ENCODE data around the gene NTHL1. TPM values are rescaled to one million over a fixed set of nuclear protein-coding genes. Genes with fewer than 3 reads are reported as not detected.
A peak's percentile ranks its signal among the peaks of the same experiment; 100 is the strongest.

Gene NTHL1
- total RNA-seq, 1 donor from 2014 or later = 44.0 TPM

- no peak for FAIRE-seq
- no peak overlapping the region for H3K4me3 ChIP-seq (ENCODE audit: low read depth, low read length)
- H3K27me3 ChIP-seq (ENCODE audit: control insufficient read depth, insufficient read depth, low read length) = no peaks in the 10 kb centered on the region
- TF ChIP-seq CTCF (IDR thresholded peaks at IDR 0.05; ENCODE audit: insufficient read depth, low read length, severe bottlenecking) = no peak
- peaks cover 39% of the 10 kb centered on the region for H3K36me3 ChIP-seq (ENCODE audit: control insufficient read depth, insufficient read depth, low read length)
- DNase-seq (ENCODE audit: low read depth) = no peak
Measured at GRCh38 chr16:1997494-1998359, 49.9 kb downstream of the NTHL1 start.

- TF ChIP-seq CTCF (IDR thresholded peaks at IDR 0.05; ENCODE audit: insufficient read depth, low read length, severe bottlenecking) = no peak
- DNase-seq (ENCODE audit: low read depth) (peak; percentile 85), FAIRE-seq (peak; percentile 80)
- peaks cover 11% of the 10 kb centered on the region for H3K27me3 ChIP-seq (ENCODE audit: control insufficient read depth, insufficient read depth, low read length)
- H3K36me3 ChIP-seq (ENCODE audit: control insufficient read depth, insufficient read depth, low read length) = peaks cover 14% of the 10 kb centered on the region
- no peak overlapping the region for H3K4me3 ChIP-seq (ENCODE audit: low read depth, low read length)
Measured at GRCh38 chr16:1993731-1994131, 53.9 kb downstream of the NTHL1 start.

- Histone ChIP-seq H3K36me3 (ENCODE audit: control insufficient read depth, insufficient read depth, low read length) (peaks cover 8% of the 10 kb centered on the region), H3K27me3 (ENCODE audit: control insufficient read depth, insufficient read depth, low read length) (peaks cover 14% of the 10 kb centered on the region), H3K4me3 (ENCODE audit: low read depth, low read length) (no peak overlapping the region)
- FAIRE-seq (no peak), DNase-seq (ENCODE audit: low read depth) (no peak)
- TF ChIP-seq CTCF (IDR thresholded peaks at IDR 0.05; ENCODE audit: insufficient read depth, low read length, severe bottlenecking) = no peak
Measured at GRCh38 chr16:1992704-1993317, 54.8 kb downstream of the NTHL1 start.

- Histone ChIP-seq H3K36me3 (ENCODE audit: control insufficient read depth, insufficient read depth, low read length) (peaks cover 2% of the 10 kb centered on the region), H3K27me3 (ENCODE audit: control insufficient read depth, insufficient read depth, low read length) (peaks cover 14% of the 10 kb centered on the region), H3K4me3 (ENCODE audit: low read depth, low read length) (peak overlapping the region; percentile 28)
- no peak for FAIRE-seq
- TF ChIP-seq CTCF (IDR thresholded peaks at IDR 0.05; ENCODE audit: insufficient read depth, low read length, severe bottlenecking) = no peak
- peak; percentile 65 for DNase-seq (ENCODE audit: low read depth)
Measured at GRCh38 chr16:1991948-1992703, 55.5 kb downstream of the NTHL1 start.

GRCh38 chr16:1991588-1991947 is 56.1 kb downstream of the NTHL1 start:
- Histone ChIP-seq H3K4me3 (ENCODE audit: low read depth, low read length) (peak overlapping the region; percentile 28), H3K27me3 (ENCODE audit: control insufficient read depth, insufficient read depth, low read length) (peaks cover 14% of the 10 kb centered on the region), H3K36me3 (ENCODE audit: control insufficient read depth, insufficient read depth, low read length) (no peaks in the 10 kb centered on the region)
- no peak for DNase-seq (ENCODE audit: low read depth)
- TF ChIP-seq CTCF (IDR thresholded peaks at IDR 0.05; ENCODE audit: insufficient read depth, low read length, severe bottlenecking) = no peak
- FAIRE-seq = no peak
